Limb (tissue), 2 donors: ENCODE results near the gene FIP1L1.

Experiments
- DNase-seq, 2 donors: peaks; one replicate each; pipeline ENCODE4 v3.0.0-alpha.2; 2016; ENCODE audit errors: extremely low spot score in 2 of 2

FIP1L1 gene

GRCh38 chr4:53500546-53500945 lies 123.1 kb downstream of the FIP1L1 start:
- no peak for DNase-seq

DNA sequence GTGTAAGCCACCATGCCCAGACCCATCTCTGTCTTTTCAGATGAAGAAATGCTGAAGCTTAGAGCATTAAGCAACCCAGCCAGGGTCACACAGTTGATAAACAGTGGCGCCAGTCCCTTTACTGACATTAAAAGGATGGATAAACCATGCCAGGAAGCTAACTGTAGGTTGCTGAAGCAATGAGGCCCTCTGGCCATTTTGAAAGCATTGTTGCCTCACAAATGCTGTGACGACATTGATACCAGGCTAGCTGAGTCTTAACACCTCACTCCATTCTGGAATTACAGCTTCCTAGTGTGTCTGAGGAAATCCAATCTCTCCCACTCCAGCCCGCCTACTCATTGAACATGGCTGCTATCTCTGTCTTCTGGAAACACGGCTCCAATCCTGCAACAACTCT lies 124.1 kb downstream of the FIP1L1 start:
- no peak for DNase-seq

- no peak for DNase-seq
Measured at GRCh38 chr4:53502094-53502493, 124.7 kb downstream of the FIP1L1 start.

GRCh38 chr4:53505947-53506346 lies 128.5 kb downstream of the FIP1L1 start:
- no peak for DNase-seq

- DNase-seq = no peak
Measured at GRCh38 chr4:53507058-53507457, 129.6 kb downstream of the FIP1L1 start.

GRCh38 chr4:53507671-53508286 lies 130.3 kb downstream of the FIP1L1 start:
- DNase-seq = peak in 1 of 2 donors; percentile 32

DNA sequence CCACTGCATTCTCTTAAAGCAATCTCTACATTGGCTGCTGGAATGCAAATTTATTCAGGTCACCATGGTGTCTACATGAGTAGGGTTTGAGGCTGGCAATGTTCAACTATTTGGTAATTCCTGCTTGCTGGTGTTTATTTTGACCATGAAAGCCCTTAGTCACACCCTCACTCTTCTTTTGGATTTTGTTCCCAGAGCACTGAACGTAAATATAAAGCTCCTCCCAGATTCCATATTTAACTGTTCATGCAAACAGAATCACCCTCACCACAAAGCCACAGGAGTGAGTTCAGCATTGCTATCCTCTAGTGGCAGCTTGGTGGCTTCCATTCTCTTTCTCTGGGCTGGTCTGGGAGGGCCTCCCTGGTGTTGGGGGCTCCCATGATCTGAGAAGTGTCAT lies 131.0 kb downstream of the FIP1L1 start:
- no peak for DNase-seq

DNA sequence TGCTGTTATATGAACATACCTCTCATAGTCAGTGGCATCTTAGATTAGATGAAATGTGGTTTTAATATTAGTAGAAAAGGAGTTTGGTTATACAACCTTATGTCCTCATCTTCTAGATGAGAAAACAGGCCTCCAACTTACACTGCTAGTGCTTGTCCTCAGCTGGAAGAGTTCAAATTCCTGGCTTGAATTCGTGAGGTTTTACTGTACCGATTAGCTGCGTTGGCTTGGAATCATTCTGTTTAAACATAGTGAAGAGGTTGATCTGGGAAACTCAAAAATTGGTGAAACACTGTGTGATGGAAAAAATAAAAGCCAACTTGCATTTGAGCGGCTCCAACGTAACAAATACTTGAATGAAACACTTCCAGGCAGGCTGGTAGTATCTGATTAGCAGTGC lies 132.9 kb downstream of the FIP1L1 start:
- no peak for DNase-seq
